Fibroblast of mammary gland (primary cell): ENCODE data around the gene MAOA.
A peak's percentile ranks its signal among the peaks of the same experiment; 100 is the strongest.
"Not testable (repeated sequence)": the region's sequence is repeated elsewhere in the genome, so short reads cannot be mapped to it uniquely, and the experiment has no call there.

Experiments
- DNase-seq: peaks from one replicate; pipeline ENCODE4 v3.0.0-alpha.2; 2010; ENCODE audit warnings: low read depth
- H3K4me3 ChIP-seq: 2 replicates; pipeline ENCODE4 v1.5.1; 2011; ENCODE audit warnings: low read depth, mild to moderate bottlenecking, low read length, moderate library complexity; ENCODE audit not compliant: control insufficient read depth
- TF ChIP-seq, protein P1 (sequence below): conservative IDR thresholded peaks from 2 replicates; pipeline ENCODE4 v1.5.1; 2011; ENCODE audit warnings: low read depth, low read length, inconsistent platforms; ENCODE audit not compliant: control insufficient read depth, insufficient read depth

Gene MAOA

DNA sequence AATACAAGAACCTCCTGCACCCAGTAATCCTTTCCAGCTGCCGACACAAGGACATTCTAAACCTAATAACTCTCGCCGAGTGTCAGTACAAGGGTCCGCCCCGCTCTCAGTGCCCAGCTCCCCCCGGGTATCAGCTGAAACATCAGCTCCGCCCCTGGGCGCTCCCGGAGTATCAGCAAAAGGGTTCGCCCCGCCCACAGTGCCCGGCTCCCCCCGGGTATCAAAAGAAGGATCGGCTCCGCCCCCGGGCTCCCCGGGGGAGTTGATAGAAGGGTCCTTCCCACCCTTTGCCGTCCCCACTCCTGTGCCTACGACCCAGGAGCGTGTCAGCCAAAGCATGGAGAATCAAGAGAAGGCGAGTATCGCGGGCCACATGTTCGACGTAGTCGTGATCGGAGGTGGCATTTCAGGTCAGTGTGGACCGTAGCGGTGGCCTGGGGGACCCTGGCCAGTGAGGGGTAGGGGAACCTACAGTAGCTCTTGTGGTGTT is at the start of gene MAOA:
Gene MAOA, plus strand, starts transcription at position 295 of the 490 bp plus-strand sequence. Its CDS starts 43 bp downstream, at position 338.
- TF ChIP-seq, protein P1, sequence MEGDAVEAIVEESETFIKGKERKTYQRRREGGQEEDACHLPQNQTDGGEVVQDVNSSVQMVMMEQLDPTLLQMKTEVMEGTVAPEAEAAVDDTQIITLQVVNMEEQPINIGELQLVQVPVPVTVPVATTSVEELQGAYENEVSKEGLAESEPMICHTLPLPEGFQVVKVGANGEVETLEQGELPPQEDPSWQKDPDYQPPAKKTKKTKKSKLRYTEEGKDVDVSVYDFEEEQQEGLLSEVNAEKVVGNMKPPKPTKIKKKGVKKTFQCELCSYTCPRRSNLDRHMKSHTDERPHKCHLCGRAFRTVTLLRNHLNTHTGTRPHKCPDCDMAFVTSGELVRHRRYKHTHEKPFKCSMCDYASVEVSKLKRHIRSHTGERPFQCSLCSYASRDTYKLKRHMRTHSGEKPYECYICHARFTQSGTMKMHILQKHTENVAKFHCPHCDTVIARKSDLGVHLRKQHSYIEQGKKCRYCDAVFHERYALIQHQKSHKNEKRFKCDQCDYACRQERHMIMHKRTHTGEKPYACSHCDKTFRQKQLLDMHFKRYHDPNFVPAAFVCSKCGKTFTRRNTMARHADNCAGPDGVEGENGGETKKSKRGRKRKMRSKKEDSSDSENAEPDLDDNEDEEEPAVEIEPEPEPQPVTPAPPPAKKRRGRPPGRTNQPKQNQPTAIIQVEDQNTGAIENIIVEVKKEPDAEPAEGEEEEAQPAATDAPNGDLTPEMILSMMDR: no peak
- peak within 1 kb of the TSS; percentile 70 for H3K4me3 ChIP-seq
- peak; percentile 51 for DNase-seq

DNA sequence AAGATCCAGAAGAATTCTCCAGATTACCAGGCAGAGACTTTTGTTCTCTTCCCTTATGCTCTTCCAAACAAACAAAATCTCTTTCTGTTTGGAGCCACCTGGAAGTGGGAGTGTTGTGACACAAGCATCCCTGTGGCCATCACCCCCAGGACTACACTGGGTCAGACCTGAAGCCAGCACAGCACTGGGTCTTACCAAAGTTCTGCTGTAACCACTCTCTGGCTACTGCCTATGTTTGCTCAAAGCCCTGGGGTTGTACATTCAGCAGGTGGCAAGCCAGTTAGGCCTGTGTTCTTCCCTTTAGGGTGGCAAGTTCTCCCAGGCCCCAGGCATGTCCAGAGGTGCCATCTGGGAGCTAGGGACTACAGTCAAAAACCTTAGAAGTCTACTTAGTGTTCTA is 43.7 kb upstream of the MAOA start:
- TF ChIP-seq, protein P1: no peak

DNA sequence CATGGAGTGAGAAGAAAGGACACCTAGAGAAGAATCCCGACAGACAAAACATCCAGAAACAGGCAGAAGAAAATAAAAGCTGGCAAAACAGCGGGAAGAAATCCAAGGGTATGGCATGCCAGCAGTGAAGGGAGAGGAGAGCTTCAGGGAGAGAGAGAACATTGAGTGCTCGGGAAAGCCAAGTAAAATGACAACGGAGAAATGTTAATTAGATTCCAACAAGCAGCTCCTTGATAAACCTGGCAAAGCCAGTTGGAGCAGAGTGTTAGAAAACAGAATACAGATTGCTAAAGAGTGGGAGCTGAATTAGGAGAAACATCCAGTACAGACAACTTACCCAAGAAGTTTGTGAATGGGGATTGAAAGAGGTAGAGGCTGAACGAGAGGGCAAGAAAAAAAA is 40.4 kb upstream of the MAOA start:
- DNase-seq: no peak
- no peak overlapping the region for H3K4me3 ChIP-seq
- TF ChIP-seq, protein P1: no peak

More for the DNA sequence above, 43.7 kb upstream of the MAOA start:
- no peak for DNase-seq
- no peak overlapping the region for H3K4me3 ChIP-seq

DNA sequence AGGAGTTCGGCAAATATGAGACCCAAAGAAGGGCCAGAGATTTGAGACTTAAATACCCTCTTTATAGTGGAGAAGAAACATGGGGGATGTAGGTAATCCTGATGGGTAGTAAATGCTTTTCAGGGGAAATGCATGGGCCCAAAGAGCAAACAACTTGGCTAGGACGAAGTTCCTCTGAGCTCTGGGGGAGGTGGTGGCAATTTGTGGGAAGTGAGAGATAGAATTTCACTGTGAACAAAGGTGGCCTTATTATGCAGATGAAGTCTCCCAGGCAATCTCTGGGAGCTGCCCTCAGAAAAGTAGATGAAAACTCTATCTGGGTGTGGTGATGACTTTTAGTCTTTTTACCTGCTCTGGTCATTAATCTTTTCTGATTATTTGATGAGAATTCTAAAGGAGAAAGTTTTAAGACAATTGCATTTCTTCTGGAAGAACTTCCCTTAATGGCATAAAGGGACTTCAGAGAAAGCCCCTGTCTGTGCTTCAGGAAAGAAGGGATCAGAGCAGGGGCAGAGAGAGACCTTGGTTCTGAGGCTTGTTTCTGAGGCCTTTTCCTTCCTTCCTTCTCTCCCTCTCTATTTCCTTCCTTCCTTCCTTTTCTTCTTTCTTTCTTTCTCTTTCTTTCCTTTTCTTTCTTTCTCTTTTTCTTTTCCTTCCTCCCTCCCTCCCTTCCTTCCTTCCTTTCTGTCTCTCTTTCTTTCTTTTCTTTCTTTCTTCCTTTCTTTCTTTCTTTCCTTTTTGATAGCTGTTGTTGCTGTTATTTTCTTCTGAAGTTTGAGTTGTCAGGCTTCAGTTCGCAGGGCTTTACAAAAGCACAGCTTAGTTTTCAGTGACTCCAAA is 37.5 kb upstream of the MAOA start:
- no peak for DNase-seq
- no peak overlapping the region for H3K4me3 ChIP-seq
- TF ChIP-seq, protein P1: no peak

DNA sequence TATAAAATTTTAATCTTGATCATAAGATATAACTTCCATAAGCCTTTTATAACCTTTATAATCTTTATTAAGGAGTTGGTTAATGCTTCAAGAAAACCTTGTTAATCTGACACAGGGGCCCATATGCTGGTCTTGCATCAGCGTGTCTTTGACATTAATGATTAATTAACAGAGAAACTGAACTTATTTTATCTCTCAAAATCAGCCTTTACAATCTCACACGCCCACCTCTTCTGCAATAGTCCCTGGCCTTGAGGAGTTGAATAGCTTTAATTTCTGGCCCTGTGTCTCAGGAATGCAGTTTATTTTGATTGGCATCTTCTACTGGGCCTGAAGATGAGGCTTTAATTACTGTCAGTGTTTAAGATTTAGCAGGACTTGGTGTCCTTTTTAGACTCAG is 36.2 kb upstream of the MAOA start:
- not testable (repeated sequence) for DNase-seq, H3K4me3 ChIP-seq

DNA sequence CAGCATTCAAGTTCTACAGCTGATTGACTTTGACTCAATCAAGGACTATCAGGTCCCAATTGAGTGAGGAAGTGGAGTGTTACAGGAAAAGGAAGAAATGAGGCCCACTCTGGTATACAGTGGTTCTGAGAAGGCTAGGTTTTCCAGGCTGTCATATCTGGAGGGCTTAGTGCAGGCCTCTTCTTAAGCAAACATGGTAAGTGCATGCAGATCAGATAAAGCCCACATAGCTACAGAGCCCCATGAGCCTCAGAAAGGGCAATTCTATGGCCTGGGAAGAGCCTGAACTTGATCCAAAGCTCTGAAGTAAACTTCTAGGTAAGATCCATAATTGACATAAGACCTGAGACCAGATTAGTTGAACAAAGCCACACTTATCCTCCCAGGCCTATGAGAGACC is 29.0 kb upstream of the MAOA start:
- no peak for DNase-seq
- no peak overlapping the region for H3K4me3 ChIP-seq
- TF ChIP-seq, protein P1: no peak

DNA sequence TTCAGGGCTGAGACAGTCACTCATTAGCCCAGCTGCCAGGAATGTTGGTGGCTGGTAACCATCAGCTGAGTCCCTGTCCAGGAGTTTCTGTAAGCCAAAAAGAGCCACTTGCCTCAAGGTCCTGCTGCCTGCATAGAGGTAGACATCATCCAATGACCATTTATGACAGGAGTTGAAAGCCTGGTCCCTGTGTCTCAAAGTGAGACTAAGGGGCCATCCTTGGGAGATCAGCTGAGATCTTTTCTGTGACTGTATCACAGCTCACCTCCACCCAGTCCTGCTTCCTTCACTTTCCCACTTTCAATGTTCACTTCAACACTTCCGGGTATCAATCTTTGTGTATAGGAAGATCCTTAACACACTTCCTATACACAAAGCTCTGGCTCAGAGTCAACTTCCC is 28.4 kb upstream of the MAOA start:
- H3K4me3 ChIP-seq: no peak overlapping the region
- DNase-seq: no peak
- TF ChIP-seq, protein P1: no peak
